Measurements from ENCODE around the gene COL9A1. TPM values are rescaled to one million over a fixed set of nuclear protein-coding genes. Genes with fewer than 3 reads are reported as not detected.

COL9A1 gene
- total RNA-seq, 1 experiment from 2014 or later: 7.8 TPM

- Histone ChIP-seq H4K5ac (ENCODE audit: insufficient read length, low read depth, low read length) (no peak overlapping the region), H4K91ac (ENCODE audit: insufficient read length, low read depth, low read length) (no peak overlapping the region), H3K56ac (ENCODE audit: insufficient read length, low read depth, low read length) (no peak overlapping the region), H3K9me3 (ENCODE audit: control insufficient read depth, low read depth, low read length) (no peaks in the 10 kb centered on the region), H2BK5ac (ENCODE audit: insufficient read length, low read length) (no peak overlapping the region), H3K4me1 (ENCODE audit: insufficient read depth, low read length) (no peaks in the 10 kb centered on the region), H3K4me2 (ENCODE audit: insufficient read depth, insufficient read length, low read length) (no peak overlapping the region), H3T11ph (ENCODE audit: low read length) (no peak overlapping the region), H2BK20ac (ENCODE audit: low read depth, low read length, poor library complexity, severe bottlenecking) (no peak overlapping the region), H3K79me2 (ENCODE audit: insufficient read depth, low read length) (no peaks in the 10 kb centered on the region), H2BK12ac (ENCODE audit: insufficient read length, low read depth, low read length) (no peak overlapping the region), H3K4ac (ENCODE audit: low read depth, low read length) (no peak overlapping the region), H2AFZ (ENCODE audit: low read length) (no peak overlapping the region), H3K27ac (ENCODE audit: insufficient read length, low read depth, low read length) (no peak overlapping the region), H4K20me1 (ENCODE audit: control insufficient read depth, insufficient read depth, insufficient read length) (no peaks in the 10 kb centered on the region), H3K79me1 (ENCODE audit: insufficient read depth, low read depth, low read length, poor library complexity, severe bottlenecking) (no peaks in the 10 kb centered on the region), H3K9ac (ENCODE audit: extremely low read depth, insufficient read length, low read length) (no peak overlapping the region), H3K23ac (ENCODE audit: insufficient read length, low read depth, low read length) (no peak overlapping the region), H3K27me3 (ENCODE audit: insufficient read depth, low read length) (no peaks in the 10 kb centered on the region), H2AK5ac (ENCODE audit: insufficient read length, low read length) (no peak overlapping the region), H4K8ac (replicated peaks; ENCODE audit: insufficient read length, low read depth, low read length) (no peak overlapping the region), H3K23me2 (ENCODE audit: insufficient read length, low read depth, low read length, poor library complexity, severe bottlenecking) (no peaks in the 10 kb centered on the region), H3K18ac (ENCODE audit: insufficient read length, low read depth, low read length) (no peak overlapping the region), H3K14ac (ENCODE audit: insufficient read depth, low read length) (no peak overlapping the region), H2BK15ac (ENCODE audit: low read depth, low read length) (no peak overlapping the region), H2BK120ac (ENCODE audit: low read depth, low read length, poor library complexity, severe bottlenecking) (no peak overlapping the region)
- TF ChIP-seq CTCF (conservative IDR thresholded peaks at IDR 0.05): no peak
- H3K4me3 Mint-ChIP-seq: no peak overlapping the region
- H3K4me1 Mint-ChIP-seq: no peaks in the 10 kb centered on the region
- WGBS (ENCODE audit: extremely low coverage, insufficient read length, low lambda C conversion rate): no CpG with 5 or more reads among the region's 1 CpG
- 0 out of 5 replicates have a peak, but pooled peaks cover 0 to 3% of the 10 kb centered on the region in 2 experiments for H3K9me3 Mint-ChIP-seq
- H3K27me3 Mint-ChIP-seq (ENCODE audit: low read depth): no peaks in the 10 kb centered on the region
- no peaks in the 10 kb centered on the region; a peak in 1 of 7 replicates for H3K36me3 Mint-ChIP-seq (ENCODE audit: insufficient read depth in 1 of 3, low read depth in 3 of 3)
- no peak for DNase-seq
- no peak overlapping the region for H3K27ac Mint-ChIP-seq
These were observed 121.8 kb downstream of the COL9A1 start for GRCh38 chr6:70180901-70181599.

All from H9 (cell line).